ENCODE measurements around the gene RAD50.
"Not testable (repeated sequence)": the region's sequence is repeated elsewhere in the genome, so short reads cannot be mapped to it uniquely, and the experiment has no call there.

Gene RAD50

DNA sequence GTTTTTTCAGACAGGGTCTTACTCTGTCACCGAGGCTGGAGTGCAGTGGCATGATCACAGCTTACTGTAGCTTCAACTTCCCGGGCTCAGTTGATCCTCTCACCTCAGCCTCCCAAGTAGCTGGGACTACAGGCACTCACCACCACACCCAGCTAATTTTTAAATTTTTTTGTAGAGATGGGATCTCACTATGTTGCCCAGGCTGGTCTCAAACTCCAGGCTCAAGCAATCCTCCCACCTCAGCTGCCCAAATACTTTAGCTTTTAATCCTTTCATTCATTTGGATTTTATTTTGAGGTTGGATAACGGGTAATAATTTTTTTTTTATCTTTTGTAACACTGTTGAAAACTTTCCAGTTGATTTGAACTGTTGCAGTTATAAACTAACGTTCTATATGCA is 76.8 kb downstream of the RAD50 start:
- not testable (repeated sequence) for DNase-seq (ENCODE audit: low spot score)

GRCh38 chr5:132635873-132636272 is 79.1 kb downstream of the RAD50 start:
- peak; percentile 87 for DNase-seq (ENCODE audit: low spot score)

GRCh38 chr5:132637241-132637640 is 80.5 kb downstream of the RAD50 start:
- DNase-seq (ENCODE audit: low spot score), result no peak

DNA sequence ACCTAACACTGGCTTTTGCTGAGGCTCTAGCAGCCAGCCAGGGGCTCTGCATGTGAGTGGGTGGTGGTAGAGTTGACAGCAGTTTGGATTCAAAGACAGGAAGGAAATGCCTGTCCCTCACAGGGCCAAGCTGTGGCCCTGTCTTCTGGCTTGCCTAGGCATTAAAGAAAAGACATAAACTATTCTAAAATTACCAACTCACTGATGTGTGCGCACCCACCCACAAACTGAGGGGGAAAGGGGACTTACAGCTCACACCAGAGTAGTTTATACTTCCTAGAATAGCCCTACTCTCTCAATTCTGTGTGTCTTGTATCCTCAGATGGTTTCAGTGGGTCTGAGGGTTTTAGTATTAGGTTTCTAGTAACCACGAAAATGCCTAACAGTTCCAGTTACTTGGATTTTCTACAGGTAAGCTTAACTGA is 82.9 kb downstream of the RAD50 start:
- peak; percentile 54 for DNase-seq (ENCODE audit: low spot score)

DNA sequence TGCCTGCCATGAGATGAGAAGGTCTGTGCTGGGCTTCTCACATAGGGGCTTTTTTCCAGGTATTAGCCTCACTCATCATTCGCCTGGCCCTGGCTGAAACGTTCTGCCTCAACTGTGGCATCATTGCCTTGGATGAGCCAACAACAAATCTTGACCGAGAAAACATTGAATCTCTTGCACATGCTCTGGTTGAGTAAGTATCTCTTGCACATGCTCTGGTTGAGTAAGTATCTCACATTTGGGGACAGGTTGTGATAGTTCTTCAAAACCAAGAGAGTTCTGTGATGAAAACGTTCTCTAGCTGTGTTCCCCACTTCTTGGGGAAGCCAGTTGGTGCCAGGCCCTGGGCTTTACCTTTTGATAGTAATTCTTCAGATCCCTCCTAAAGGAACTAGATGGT is 83.8 kb downstream of the RAD50 start:
- DNase-seq (ENCODE audit: low spot score), result peak; percentile 58

GRCh38 chr5:132641241-132641723 is 84.5 kb downstream of the RAD50 start:
- peak; percentile 80 for DNase-seq (ENCODE audit: low spot score)

DNA sequence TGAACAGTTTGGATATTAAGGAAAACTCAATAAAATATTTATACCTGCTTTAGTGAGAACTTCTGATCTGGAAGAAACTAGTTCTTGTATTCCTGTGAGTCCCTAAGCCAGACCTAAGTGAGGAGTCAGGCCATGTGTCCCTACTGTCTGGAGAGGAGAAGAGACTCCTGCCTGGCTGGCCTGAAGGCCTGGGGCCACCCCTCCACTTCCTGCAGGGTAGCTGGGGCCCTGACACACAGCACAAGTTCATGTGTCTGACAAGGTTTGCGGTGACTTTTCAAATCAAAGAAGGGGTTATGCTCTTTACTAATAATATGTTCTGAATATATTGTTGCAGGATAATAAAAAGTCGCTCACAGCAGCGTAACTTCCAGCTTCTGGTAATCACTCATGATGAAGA is 85.1 kb downstream of the RAD50 start:
- DNase-seq (ENCODE audit: low spot score), result no peak

DNA sequence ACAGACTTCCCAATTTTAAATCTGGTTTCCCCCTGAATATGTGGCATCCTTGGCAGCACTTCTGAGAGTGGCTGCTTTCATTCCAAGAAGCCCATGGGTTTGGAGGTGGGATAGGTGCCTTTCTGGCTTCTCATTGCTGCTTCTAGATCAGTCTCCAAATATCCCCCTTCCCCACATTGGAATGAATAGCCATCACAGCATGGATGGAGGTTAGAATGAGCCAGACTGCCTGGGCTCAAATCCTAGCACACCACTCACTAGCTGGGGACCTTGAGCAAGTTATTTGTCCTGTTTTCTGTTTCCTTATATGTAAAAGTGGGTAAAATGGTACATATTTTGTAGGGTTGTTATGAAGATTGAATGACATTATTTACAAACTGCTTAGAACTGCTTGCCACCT is 87.4 kb downstream of the RAD50 start:
- no peak for DNase-seq (ENCODE audit: low spot score)

DNA sequence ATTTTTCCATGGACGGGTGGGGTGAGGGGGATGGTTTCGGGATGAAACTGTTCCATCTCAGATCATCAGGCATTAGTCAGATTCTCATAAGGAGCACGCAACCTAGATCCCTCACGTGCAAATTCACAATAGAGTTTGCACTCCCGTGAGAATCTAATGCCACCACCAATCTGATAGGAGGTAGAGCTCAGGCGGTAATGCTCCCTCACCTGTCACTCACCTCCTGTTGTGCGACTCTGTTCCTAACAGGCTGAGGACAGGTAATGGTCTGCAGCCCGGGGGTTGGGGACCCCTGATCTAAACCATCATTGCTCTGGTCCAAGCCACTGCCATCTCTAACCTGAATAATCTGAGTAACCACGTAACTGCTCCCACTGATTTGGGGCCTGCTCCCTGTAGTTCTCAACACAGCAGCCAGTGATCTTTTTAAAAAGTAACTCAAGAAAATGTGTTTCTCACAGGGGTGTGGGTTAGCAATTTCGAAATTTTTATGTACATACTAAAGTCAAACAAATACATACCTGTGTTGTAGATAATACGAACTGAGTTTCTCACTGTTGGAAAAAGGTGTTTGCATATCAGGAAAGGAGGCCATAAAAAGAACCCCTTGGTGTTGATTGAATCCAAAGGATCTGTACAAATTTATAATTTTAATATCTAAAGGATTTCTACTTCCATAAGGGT is 89.9 kb downstream of the RAD50 start:
- DNase-seq (ENCODE audit: low spot score), result no peak

DNA sequence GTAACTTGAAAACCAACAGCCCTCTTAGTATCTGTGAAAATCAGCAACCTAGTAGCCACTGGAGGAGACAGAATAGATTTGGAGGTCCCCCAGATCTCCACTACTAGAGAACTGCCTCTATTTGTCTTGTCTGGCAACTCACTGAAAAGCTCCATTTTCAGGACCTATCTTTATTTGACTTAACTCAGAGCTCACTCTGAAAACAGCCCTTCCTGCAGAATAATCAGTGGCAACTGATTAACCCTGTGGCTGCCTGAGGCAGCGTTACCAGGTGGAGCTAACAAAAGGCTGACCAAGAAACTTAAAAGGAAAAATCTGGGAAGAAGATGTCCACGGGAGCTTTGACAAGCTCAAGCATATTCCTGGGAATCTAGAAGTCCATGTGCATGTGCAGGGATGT is 90.7 kb downstream of the RAD50 start:
- DNase-seq (ENCODE audit: low spot score), result no peak

- no peak for DNase-seq (ENCODE audit: low spot score)
Measured at GRCh38 chr5:132648355-132648754, 91.6 kb downstream of the RAD50 start.

DNA sequence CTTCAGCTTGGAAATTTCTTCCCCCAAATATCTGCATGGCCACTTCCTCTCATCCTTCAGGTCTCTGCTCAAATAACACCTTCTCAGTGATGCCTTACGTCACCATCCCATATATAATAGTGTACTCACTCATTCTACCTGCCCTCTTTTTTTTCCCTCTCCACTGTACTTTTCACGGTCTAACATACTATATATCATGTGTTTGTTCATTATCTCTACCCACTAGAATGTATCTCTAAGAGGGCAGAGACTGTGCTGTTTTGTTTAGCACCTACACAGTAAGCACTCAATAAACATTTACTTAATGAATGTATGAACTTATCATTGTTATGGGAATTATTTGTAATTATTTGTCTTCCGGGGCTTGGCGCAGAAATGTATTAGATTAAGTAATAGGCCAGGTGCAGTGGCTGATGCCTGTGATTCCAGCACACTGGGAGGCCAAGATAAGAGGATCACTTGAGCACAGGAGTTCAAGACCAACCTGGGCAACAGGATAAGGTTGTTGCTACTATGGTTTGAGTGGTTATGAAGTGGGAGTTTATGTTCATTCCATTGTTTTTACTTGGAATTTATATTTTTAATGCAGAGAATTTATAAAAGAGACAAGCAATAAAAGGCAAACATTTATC is 95.2 kb downstream of the RAD50 start:
- no peak for DNase-seq (ENCODE audit: low spot score)

DNA sequence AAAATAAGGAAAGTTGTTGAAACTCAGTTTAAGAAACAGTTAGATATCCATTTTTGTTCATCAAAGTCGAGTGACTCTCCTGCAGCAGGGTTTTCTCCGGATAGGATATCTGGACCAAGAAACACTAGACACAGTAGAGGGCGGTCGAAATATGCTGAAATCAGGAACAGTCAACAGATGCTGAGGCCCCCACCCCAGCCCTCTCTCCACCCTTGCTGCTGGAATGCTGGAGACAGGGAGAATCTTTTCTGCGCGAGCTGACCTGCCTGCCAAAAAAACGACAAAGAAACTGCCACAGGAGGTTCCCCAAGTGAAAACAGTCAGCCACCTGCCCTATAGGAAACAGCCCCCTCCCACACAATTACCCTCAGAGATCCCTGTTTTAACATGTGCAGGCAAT is 96.9 kb downstream of the RAD50 start:
- DNase-seq (ENCODE audit: low spot score), result no peak

- no peak for DNase-seq (ENCODE audit: low spot score)
Measured at GRCh38 chr5:132655821-132656773, 99.3 kb downstream of the RAD50 start.

GRCh38 chr5:132656774-132657355 is 100.1 kb downstream of the RAD50 start:
- DNase-seq (ENCODE audit: low spot score), result no peak

GRCh38 chr5:132657676-132658380 is 101.1 kb downstream of the RAD50 start, which contains the start of gene IL13:
TSS of gene IL13 (plus strand) at chr5:132658173. CDS start at chr5:132658187, 14 bp downstream.
- DNase-seq (ENCODE audit: low spot score), result no peak

GRCh38 chr5:132658381-132659302 is 101.9 kb downstream of the RAD50 start:
- DNase-seq (ENCODE audit: low spot score), result no peak

DNA sequence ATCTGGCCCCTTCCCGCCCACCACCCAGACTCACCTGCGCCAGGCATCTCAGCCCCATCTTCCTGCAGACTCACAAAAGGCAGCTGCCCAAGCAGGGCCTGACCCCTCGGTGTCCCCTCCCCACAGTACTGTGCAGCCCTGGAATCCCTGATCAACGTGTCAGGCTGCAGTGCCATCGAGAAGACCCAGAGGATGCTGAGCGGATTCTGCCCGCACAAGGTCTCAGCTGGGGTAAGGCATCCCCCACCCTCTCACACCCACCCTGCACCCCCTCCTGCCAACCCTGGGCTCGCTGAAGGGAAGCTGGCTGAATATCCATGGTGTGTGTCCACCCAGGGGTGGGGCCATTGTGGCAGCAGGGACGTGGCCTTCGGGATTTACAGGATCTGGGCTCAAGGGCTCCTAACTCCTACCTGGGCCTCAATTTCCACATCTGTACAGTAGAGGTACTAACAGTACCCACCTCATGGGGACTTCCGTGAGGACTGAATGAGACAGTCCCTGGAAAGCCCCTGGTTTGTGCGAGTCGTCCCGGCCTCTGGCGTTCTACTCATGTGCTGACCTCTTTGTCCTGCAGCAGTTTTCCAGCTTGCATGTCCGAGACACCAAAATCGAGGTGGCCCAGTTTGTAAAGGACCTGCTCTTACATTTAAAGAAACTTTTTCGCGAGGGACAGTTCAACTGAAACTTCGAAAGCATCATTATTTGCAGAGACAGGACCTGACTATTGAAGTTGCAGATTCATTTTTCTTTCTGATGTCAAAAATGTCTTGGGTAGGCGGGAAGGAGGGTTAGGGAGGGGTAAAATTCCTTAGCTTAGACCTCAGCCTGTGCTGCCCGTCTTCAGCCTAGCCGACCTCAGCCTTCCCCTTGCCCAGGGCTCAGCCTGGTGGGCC is 103.1 kb downstream of the RAD50 start:
- DNase-seq (ENCODE audit: low spot score), result no peak
